ENCODE measurements around the gene S100A5.

S100A5 gene

GRCh38 chr1:153560241-153560640, 19.5 kb upstream of the S100A5 start:
- Histone ChIP-seq H3K27ac (ENCODE audit: low read depth, low read length) (no peak overlapping the region), H3K36me3 (ENCODE audit: control insufficient read depth, low read length) (no peaks in the 10 kb centered on the region), H4K20me1 (ENCODE audit: control insufficient read depth, insufficient read depth, low read depth, low read length) (no peaks in the 10 kb centered on the region), H3K4me3 (ENCODE audit: low read length) (no peak overlapping the region), H3K4me1 (ENCODE audit: control insufficient read depth, low read length) (no peaks in the 10 kb centered on the region), H3K9me2 (replicated peaks; ENCODE audit: control insufficient read depth, low read length) (no peaks in the 10 kb centered on the region), H3K27me3 (ENCODE audit: control insufficient read depth, low read length) (no peaks in the 10 kb centered on the region), H3F3A (ENCODE audit: control insufficient read depth, insufficient read depth) (no peaks in the 10 kb centered on the region), H3K9me3 (ENCODE audit: control insufficient read depth, insufficient read depth, low read length) (no peaks in the 10 kb centered on the region), H3K4me2 (ENCODE audit: low read length) (no peak overlapping the region), H3K79me2 (ENCODE audit: control insufficient read depth, low read length) (no peaks in the 10 kb centered on the region)
- TF ChIP-seq EZH2phosphoT487 (IDR thresholded peaks at IDR 0.05; ENCODE audit: borderline replicate concordance, low read length) (no peak), CTCF (IDR thresholded peaks at IDR 0.05; ENCODE audit: low read depth, low read length, poor library complexity, severe bottlenecking) (no peak)

GRCh38 chr1:153557877-153558276, 17.1 kb upstream of the S100A5 start:
- Histone ChIP-seq H3K4me3 (ENCODE audit: low read length) (no peak overlapping the region), H3K27ac (ENCODE audit: low read depth, low read length) (no peak overlapping the region), H3K36me3 (ENCODE audit: control insufficient read depth, low read length) (no peaks in the 10 kb centered on the region), H3K79me2 (ENCODE audit: control insufficient read depth, low read length) (no peaks in the 10 kb centered on the region), H3K27me3 (ENCODE audit: control insufficient read depth, low read length) (no peaks in the 10 kb centered on the region), H3K9me2 (replicated peaks; ENCODE audit: control insufficient read depth, low read length) (no peaks in the 10 kb centered on the region), H3F3A (ENCODE audit: control insufficient read depth, insufficient read depth) (no peaks in the 10 kb centered on the region), H3K9me3 (ENCODE audit: control insufficient read depth, insufficient read depth, low read length) (no peaks in the 10 kb centered on the region), H3K4me2 (ENCODE audit: low read length) (no peak overlapping the region), H4K20me1 (ENCODE audit: control insufficient read depth, insufficient read depth, low read depth, low read length) (no peaks in the 10 kb centered on the region), H3K4me1 (ENCODE audit: control insufficient read depth, low read length) (no peaks in the 10 kb centered on the region)
- no peak for TF ChIP-seq EZH2phosphoT487 (IDR thresholded peaks at IDR 0.05; ENCODE audit: borderline replicate concordance, low read length)
- TF ChIP-seq CTCF (IDR thresholded peaks at IDR 0.05; ENCODE audit: low read depth, low read length, poor library complexity, severe bottlenecking), result no peak

- no peaks in the 10 kb centered on the region for H3K4me1 ChIP-seq (ENCODE audit: control insufficient read depth, low read length)
- H3K9me3 ChIP-seq (ENCODE audit: control insufficient read depth, insufficient read depth, low read length), result no peaks in the 10 kb centered on the region
- no peak overlapping the region for H3K4me2 ChIP-seq (ENCODE audit: low read length)
- no peaks in the 10 kb centered on the region for H3K27me3 ChIP-seq (ENCODE audit: control insufficient read depth, low read length)
- H3K9me2 ChIP-seq (replicated peaks; ENCODE audit: control insufficient read depth, low read length), result no peaks in the 10 kb centered on the region
- H4K20me1 ChIP-seq (ENCODE audit: control insufficient read depth, insufficient read depth, low read depth, low read length), result no peaks in the 10 kb centered on the region
- no peaks in the 10 kb centered on the region for H3F3A ChIP-seq (ENCODE audit: control insufficient read depth, insufficient read depth)
- no peaks in the 10 kb centered on the region for H3K79me2 ChIP-seq (ENCODE audit: control insufficient read depth, low read length)
- no peak overlapping the region for H3K4me3 ChIP-seq (ENCODE audit: low read length)
- no peaks in the 10 kb centered on the region for H3K36me3 ChIP-seq (ENCODE audit: control insufficient read depth, low read length)
- TF ChIP-seq CTCF (IDR thresholded peaks at IDR 0.05; ENCODE audit: low read depth, low read length, poor library complexity, severe bottlenecking) (no peak), EZH2phosphoT487 (IDR thresholded peaks at IDR 0.05; ENCODE audit: borderline replicate concordance, low read length) (no peak)
- H3K27ac ChIP-seq (ENCODE audit: low read depth, low read length), result no peak overlapping the region
Observed at GRCh38 chr1:153556348-153556747, 15.6 kb upstream of the S100A5 start.

Data from DOHH2 (cell line).